HEK293T (cell line): ENCODE measurements around the gene ZBTB24.

Source experiments
- CTCF ChIA-PET: fragments of 350-600 bp; formaldehyde crosslinking; extraction: SDS; loops from one replicate; lab custom pipeline; 2021; ENCODE audit warnings: antibody characterized with exemption, inconsistent platforms; lab: Yijun Ruan, JAX
- POLR2A ChIA-PET: fragments of 350-600 bp; formaldehyde crosslinking; extraction: SDS; loops from one replicate; lab custom pipeline; 2020; ENCODE audit warnings: antibody characterized with exemption, inconsistent platforms; lab: Yijun Ruan, JAX
- DNase-seq: peaks from one replicate; pipeline ENCODE4 v3.0.0; 2012; ENCODE audit warnings: mixed read lengths; ENCODE audit errors: extremely low spot score
- ARNT ChIP-seq: fragments of 450-650 bp; IDR thresholded peaks from 2 replicates; pipeline ENCODE4 v1.6.1; 2017; ENCODE audit warnings: mild to moderate bottlenecking
- BHLHE40 ChIP-seq: fragments of 450-650 bp; IDR thresholded peaks from 2 replicates; pipeline ENCODE4 v1.6.1; 2016; ENCODE audit warnings: mild to moderate bottlenecking, moderate library complexity, borderline replicate concordance
- CTBP1 ChIP-seq: fragments of 450-650 bp; IDR thresholded peaks from 2 replicates; pipeline ENCODE4 v1.6.1; 2016; ENCODE audit warnings: borderline replicate concordance
- ELF4 ChIP-seq: fragments of 450-650 bp; IDR thresholded peaks from 2 replicates; pipeline ENCODE4 v1.6.1; 2017; ENCODE audit warnings: antibody characterized with exemption
- FOXA1 ChIP-seq: fragments of 450-650 bp; IDR thresholded peaks from 2 replicates; pipeline ENCODE4 v1.6.1; 2016; ENCODE audit warnings: mild to moderate bottlenecking
- FOXK2 ChIP-seq: fragments of 450-650 bp; IDR thresholded peaks from 2 replicates; pipeline ENCODE4 v1.6.1; 2016; ENCODE audit warnings: mild to moderate bottlenecking
- FOXM1 ChIP-seq: fragments of 450-650 bp; IDR thresholded peaks from 2 replicates; pipeline ENCODE4 v1.6.1; 2017; ENCODE audit warnings: mild to moderate bottlenecking, borderline replicate concordance
- HDGF ChIP-seq: fragments of 450-650 bp; IDR thresholded peaks from 2 replicates; pipeline ENCODE4 v1.6.1; 2017; ENCODE audit warnings: antibody characterized with exemption, borderline replicate concordance
- L3MBTL2 ChIP-seq: fragments of 450-650 bp; conservative IDR thresholded peaks from 2 replicates; pipeline ENCODE4 v1.6.1; 2016; ENCODE audit warnings: mild to moderate bottlenecking
- LEF1 ChIP-seq: fragments of 450-650 bp; IDR thresholded peaks from 2 replicates; pipeline ENCODE4 v1.6.1; 2017; ENCODE audit warnings: mild to moderate bottlenecking, borderline replicate concordance
- NFRKB ChIP-seq: fragments of 450-650 bp; IDR thresholded peaks from 2 replicates; pipeline ENCODE4 v1.6.1; 2016; ENCODE audit warnings: mild to moderate bottlenecking, moderate library complexity
- SP1 ChIP-seq: fragments of 450-650 bp; IDR thresholded peaks from 2 replicates; pipeline ENCODE4 v1.6.1; 2017
- SUZ12 ChIP-seq: fragments of 450-650 bp; IDR thresholded peaks from 2 replicates; pipeline ENCODE4 v1.6.1; 2016; ENCODE audit warnings: mild to moderate bottlenecking
- TARDBP ChIP-seq: fragments of 450-650 bp; IDR thresholded peaks from 2 replicates; pipeline ENCODE4 v1.6.1; 2016
- ZNF384 ChIP-seq: fragments of 450-650 bp; IDR thresholded peaks from 2 replicates; pipeline ENCODE4 v1.6.1; 2016
- TF ChIP-seq, protein P1 (sequence below): fragments of 450-650 bp; IDR thresholded peaks from 2 replicates; pipeline ENCODE4 v1.6.1; 2016

ZBTB24 gene

GRCh38 chr6:109440331-109441068, 42.5 kb downstream of the ZBTB24 start, which contains the start of the genes PPIL6 and SMPD2:
PPIL6 (minus strand) TSS chr6:109440628; CDS start chr6:109440590, 38 bp downstream.
SMPD2 (plus strand) TSS chr6:109440724; CDS start chr6:109441122, 398 bp downstream.
- POLR2A ChIA-PET = interaction anchor here (0.9 to 6.8 kb wide), 5 partner anchors 9 to 57 kb away, joined by 3 to 39 read pairs (median 4); partner anchors contain the start of genes CD164 and MICAL1
- CTCF ChIA-PET = interaction anchor here (0.7 to 1.5 kb wide), 6 partner anchors 10 to 264 kb away, joined by 3 to 7 read pairs (median 4); no protein-coding TSS in a partner anchor

GRCh38 chr6:109436041-109436440, 47.0 kb downstream of the ZBTB24 start:
- CTCF ChIA-PET = interaction anchor here (0.6 kb wide), 1 partner anchor 314 kb away, joined by 4 read pairs; no protein-coding TSS in a partner anchor
- no peak for DNase-seq
- TF ChIP-seq NFRKB = no peak
- TF ChIP-seq TARDBP = no peak
- TF ChIP-seq HDGF = no peak
- no peak for TF ChIP-seq ARNT
- no peak for TF ChIP-seq BHLHE40
- TF ChIP-seq LEF1 = no peak
- no peak for TF ChIP-seq SP1
- POLR2A ChIA-PET = interaction anchor here (0.8 kb wide), 1 partner anchor 53 kb away, joined by 4 read pairs; the partner anchor contains the start of gene CD164

More at GRCh38 chr6:109440331-109441068, 42.5 kb downstream of the ZBTB24 start, which contains the start of the genes PPIL6 and SMPD2:
- TF ChIP-seq L3MBTL2 = peak; percentile 96; the same call in 1 of the 2 replicates
- 0 out of 2 replicates have a peak, but pooled peaks have one; percentile 18 for TF ChIP-seq LEF1
- TF ChIP-seq ARNT = no peak; the same call in 1 of the 2 replicates
- no peak for TF ChIP-seq CTBP1
- TF ChIP-seq, protein P1, sequence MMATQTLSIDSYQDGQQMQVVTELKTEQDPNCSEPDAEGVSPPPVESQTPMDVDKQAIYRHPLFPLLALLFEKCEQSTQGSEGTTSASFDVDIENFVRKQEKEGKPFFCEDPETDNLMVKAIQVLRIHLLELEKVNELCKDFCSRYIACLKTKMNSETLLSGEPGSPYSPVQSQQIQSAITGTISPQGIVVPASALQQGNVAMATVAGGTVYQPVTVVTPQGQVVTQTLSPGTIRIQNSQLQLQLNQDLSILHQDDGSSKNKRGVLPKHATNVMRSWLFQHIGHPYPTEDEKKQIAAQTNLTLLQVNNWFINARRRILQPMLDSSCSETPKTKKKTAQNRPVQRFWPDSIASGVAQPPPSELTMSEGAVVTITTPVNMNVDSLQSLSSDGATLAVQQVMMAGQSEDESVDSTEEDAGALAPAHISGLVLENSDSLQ = no peak
- TF ChIP-seq FOXM1 = no peak
- no peak for TF ChIP-seq NFRKB
- TF ChIP-seq FOXK2 = no peak
- no peak for TF ChIP-seq ZNF384
- no peak for TF ChIP-seq TARDBP
- TF ChIP-seq FOXA1 = no peak
- TF ChIP-seq BHLHE40 = no peak
- no peak for TF ChIP-seq HDGF
- DNase-seq = peak; percentile 92

DNA sequence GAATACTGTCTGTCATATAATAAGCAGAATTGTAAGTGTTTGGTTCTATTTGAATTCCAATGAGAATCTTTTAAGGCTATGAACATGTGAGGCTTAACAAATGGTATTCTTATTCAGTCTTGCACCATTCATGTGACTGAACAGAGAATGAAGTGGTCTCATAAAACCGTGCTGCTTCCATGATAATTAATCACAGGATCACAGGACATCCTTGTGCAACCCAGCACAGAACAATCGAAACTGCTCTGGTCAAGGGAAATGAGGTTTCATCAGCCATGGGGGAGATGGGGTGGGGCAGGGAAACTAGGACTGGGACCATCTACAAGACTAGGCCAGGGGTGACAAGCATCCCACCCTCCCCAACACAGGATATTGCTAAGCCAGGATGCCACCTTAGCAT, 48.6 kb downstream of the ZBTB24 start:
- DNase-seq = no peak
- ChIA-PET POLR2A (no interaction called here), CTCF (no interaction called here)
- TF ChIP-seq HDGF = no peak
- TF ChIP-seq, protein P1 = no peak
- TF ChIP-seq FOXM1 = no peak
- no peak for TF ChIP-seq SUZ12
- TF ChIP-seq LEF1 = no peak
- TF ChIP-seq ARNT = no peak
- no peak for TF ChIP-seq ELF4
- TF ChIP-seq TARDBP = no peak
- no peak for TF ChIP-seq ZNF384
- no peak for TF ChIP-seq NFRKB

DNA sequence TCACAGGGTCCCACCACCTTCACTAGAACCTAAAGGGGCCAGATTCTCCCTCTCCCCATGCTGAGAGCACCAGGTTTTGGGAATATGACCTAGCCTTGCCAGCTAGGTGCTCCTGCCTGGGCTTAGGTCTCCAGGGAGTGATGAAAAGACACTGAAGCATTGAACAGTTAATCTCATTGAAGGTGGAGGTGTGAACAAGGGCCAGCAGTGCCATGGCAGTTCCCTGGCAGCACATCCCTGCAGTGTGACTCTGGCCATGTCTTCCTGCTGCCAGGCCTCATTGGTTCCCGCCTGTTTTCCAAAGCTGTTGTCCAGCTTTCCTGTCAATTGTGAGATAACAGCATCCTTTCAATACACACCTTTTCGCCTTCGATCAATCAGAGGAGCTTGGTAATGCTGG, 53.5 kb downstream of the ZBTB24 start:
- no peak for DNase-seq
- TF ChIP-seq FOXA1 (no peak), TARDBP (no peak), SUZ12 (no peak), FOXK2 (no peak), FOXM1 (no peak), LEF1 (no peak), SP1 (no peak), ZNF384 (no peak), CTBP1 (no peak), HDGF (no peak), ARNT (no peak), ELF4 (no peak), NFRKB (no peak), L3MBTL2 (no peak), BHLHE40 (no peak)
- TF ChIP-seq, protein P1 = no peak
- CTCF ChIA-PET = interaction anchor here (0.7 kb wide), 1 partner anchor 397 kb away, joined by 6 read pairs; no protein-coding TSS in a partner anchor
- POLR2A ChIA-PET = no interaction called here

DNA sequence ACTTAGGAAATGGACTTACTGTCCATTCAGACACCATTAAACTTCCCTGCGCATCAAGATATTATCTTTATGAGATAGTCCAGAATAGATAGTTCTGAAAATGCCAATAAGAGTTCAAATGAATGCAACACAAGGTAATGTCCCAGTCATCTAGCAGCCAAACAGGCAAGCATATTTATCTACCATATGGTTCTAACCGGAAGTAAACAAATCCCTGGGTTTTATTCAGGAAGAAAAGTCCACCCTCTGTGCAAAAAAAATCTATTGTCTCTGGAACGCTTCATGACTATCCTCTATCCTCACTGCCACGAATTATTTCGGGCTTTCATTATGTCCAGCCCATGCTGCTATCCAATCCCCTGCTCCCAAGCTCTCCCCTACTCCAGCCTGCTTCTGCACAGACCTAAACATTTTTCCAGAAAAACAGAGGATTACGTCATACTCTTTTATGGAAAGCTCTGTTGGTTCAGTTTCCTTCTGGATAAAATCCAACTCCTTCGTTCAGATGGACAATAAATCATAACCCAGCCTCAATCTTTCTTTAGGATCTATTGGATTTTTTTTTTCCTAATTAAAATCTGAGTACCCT, 54.0 kb downstream of the ZBTB24 start:
- ChIA-PET CTCF (interaction anchor here (0.7 kb wide), 1 partner anchor 397 kb away, joined by 6 read pairs; no protein-coding TSS in a partner anchor), POLR2A (no interaction called here)
- TF ChIP-seq FOXA1 = no peak
- TF ChIP-seq ARNT = peak; percentile 36; the same call in 1 of the 2 replicates
- no peak for DNase-seq

DNA sequence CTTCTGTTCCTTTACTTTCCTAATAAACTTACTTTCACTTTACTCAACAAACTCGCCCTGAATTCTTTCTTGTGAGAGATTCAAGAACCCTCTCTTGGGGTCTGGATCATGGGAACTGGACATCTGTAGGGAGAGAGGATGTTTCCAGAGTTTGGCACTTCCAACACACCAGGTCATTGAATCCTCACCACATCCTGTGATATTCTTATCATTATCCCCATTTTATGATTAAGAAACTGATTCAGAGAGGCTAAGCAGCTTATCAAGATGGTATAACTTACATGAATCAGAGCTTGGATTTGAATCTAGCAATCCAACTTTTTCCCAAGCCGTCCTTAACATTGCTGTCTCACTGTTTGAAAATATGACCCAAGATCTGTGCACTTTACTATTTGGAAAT, 58.1 kb downstream of the ZBTB24 start:
- CTCF ChIA-PET = no interaction called here
- DNase-seq = no peak
- POLR2A ChIA-PET = no interaction called here
- TF ChIP-seq SP1 (no peak), ARNT (no peak)
- TF ChIP-seq, protein P1 = no peak
